Natural killer cell (primary cell): ENCODE measurements around the gene SUPT16H. TPM values are rescaled to one million over a fixed set of nuclear protein-coding genes. Genes with fewer than 3 reads are reported as not detected.
A peak's percentile ranks its signal among the peaks of the same experiment; 100 is the strongest.

Source experiments
- ATAC-seq, 3 donors: fragments of 150-1000 bp in 2 of 3; fragments of 200-7000 bp in 1 of 3; cut with Tn5 transposase; 1 replicate in 1 of 3; 2 replicates in 2 of 3; pipeline ENCODE4 v1.10.0; 2021; ENCODE audit warnings: mild to moderate bottlenecking in 2 of 3, moderate library complexity in 2 of 3
- DNase-seq, 2 donors: peaks; one replicate each; pipeline versions ENCODE4 v3.0.0 to v3.0.0-alpha.2; 2013 to 2021; ENCODE audit warnings: mixed read lengths in 1 of 2
- H3K27ac ChIP-seq: one replicate; pipeline ENCODE4 v1.5.1; 2013; ENCODE audit warnings: mild to moderate bottlenecking, low read length
- H3K27me3 ChIP-seq: one replicate; pipeline ENCODE4 v1.6.1; 2013; ENCODE audit warnings: low read length; ENCODE audit not compliant: control insufficient read depth, insufficient read depth
- H3K36me3 ChIP-seq: one replicate; pipeline ENCODE4 v1.6.1; 2013; ENCODE audit warnings: low read length; ENCODE audit not compliant: control insufficient read depth, insufficient read depth
- H3K4me1 ChIP-seq: one replicate; pipeline ENCODE4 v1.6.1; 2013; ENCODE audit warnings: low read length; ENCODE audit not compliant: control insufficient read depth, insufficient read depth
- H3K4me3 ChIP-seq: one replicate; pipeline ENCODE4 v1.5.1; 2013; ENCODE audit warnings: low read length
- H3K9me3 ChIP-seq: one replicate; pipeline ENCODE4 v1.6.1; 2013; ENCODE audit warnings: low read length; ENCODE audit not compliant: control insufficient read depth, insufficient read depth
- H3K27ac Mint-ChIP-seq, 2 donors: one replicate each; pipeline ENCODE4 v1.8.0; 2022; ENCODE audit warnings: mild to moderate bottlenecking in 2 of 2, mixed read lengths in 2 of 2, moderate library complexity in 1 of 2
- H3K27me3 Mint-ChIP-seq, 2 donors: one replicate each; pipeline ENCODE4 v1.8.0; 2022; ENCODE audit warnings: low read depth in 2 of 2, mixed read lengths in 2 of 2
- H3K36me3 Mint-ChIP-seq: one replicate; pipeline ENCODE4 v1.8.0; 2022; ENCODE audit warnings: mixed read lengths
- H3K4me1 Mint-ChIP-seq, 2 donors: one replicate each; pipeline ENCODE4 v1.8.0; 2022; ENCODE audit warnings: mixed read lengths in 2 of 2
- H3K4me3 Mint-ChIP-seq: one replicate; pipeline ENCODE4 v1.8.0; 2022; ENCODE audit warnings: mild to moderate bottlenecking, moderate library complexity, mixed read lengths
- H3K9me3 Mint-ChIP-seq, 2 donors: one replicate each; pipeline ENCODE4 v1.8.0; 2022; ENCODE audit warnings: mixed read lengths in 2 of 2
- CTCF ChIP-seq: fragments of 200-600 bp; IDR thresholded peaks from one replicate; pipeline ENCODE4 v1.8.0; 2022; ENCODE audit warnings: antibody characterized with exemption
- WGBS: methylation state at CpG from one replicate; pipeline ENCODE4 v1.1.7; 2013; ENCODE audit warnings: missing lambda C conversion rate; ENCODE audit not compliant: insufficient coverage; 5-methylcytosine and 5-hydroxymethylcytosine counted together
- intact Hi-C: fragments of 100-400 bp; cut with micrococcal nuclease; formaldehyde crosslinking; loops from one replicate; pipeline ENCODE4 v1.14.2; 2022
- total RNA-seq, 4 donors: library from RNA; stranded (reverse); fragments of 120-200 nt in 1 of 4; gene quantifications; one replicate each; pipeline versions ENCODE4 v1.2.3 to v1.2.4, GENCODE V29; 2013 to 2022

SUPT16H gene
- total RNA-seq, 3 donors from 2014 or later (not counting 1 experiment from before 2014, with no cell fraction given), result 60.3 to 72.6 (median 65.1) TPM

DNA sequence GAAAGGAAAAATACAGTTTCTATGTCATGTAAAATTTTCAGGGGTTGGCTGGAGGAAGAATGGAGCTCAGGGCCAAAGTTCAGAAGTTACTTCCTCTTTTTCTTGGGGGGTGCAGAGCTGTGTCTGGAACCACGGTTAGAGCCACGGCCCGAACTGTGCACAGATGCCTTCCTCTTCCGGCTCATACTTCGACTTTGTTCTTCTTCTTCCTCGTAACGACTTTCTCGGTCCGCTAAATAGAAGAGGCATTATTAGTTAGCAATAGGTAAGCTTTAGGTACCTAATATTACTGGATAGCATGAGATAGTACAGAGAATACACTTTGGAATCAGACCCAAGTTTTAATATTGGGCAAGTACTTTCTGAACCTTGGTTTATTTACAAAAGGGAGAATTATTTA lies 31.2 kb downstream of the SUPT16H start:
- Histone ChIP-seq H3K9me3 (no peaks in the 10 kb centered on the region), H3K4me3 (no peak overlapping the region), H3K27ac (no peak overlapping the region), H3K36me3 (peaks cover 61% of the 10 kb centered on the region), H3K27me3 (no peaks in the 10 kb centered on the region), H3K4me1 (no peaks in the 10 kb centered on the region)
- H3K36me3 Mint-ChIP-seq, result peaks cover 32% of the 10 kb centered on the region
- ATAC-seq (peak in 1 of 3 donors; percentile 62), DNase-seq (no peak)
- no peak for TF ChIP-seq CTCF
- H3K27ac Mint-ChIP-seq, result peak overlapping the region; percentile 21 to 75
- H3K9me3 Mint-ChIP-seq, result no peaks in the 10 kb centered on the region
- intact Hi-C loops, result no loop called here
- H3K27me3 Mint-ChIP-seq, result no peaks in the 10 kb centered on the region
- peaks cover 0 to 5% of the 10 kb centered on the region in 2 donors for H3K4me1 Mint-ChIP-seq
- 40% methylated on average over 9 of the region's 9 CpGs for WGBS
- H3K4me3 Mint-ChIP-seq, result no peak overlapping the region

GRCh38 chr14:21350539-21350938 lies 33.3 kb downstream of the SUPT16H start:
- no peak for TF ChIP-seq CTCF
- H3K27ac Mint-ChIP-seq, result peak overlapping the region; percentile 15 to 16
- intact Hi-C loops, result no loop called here

DNA sequence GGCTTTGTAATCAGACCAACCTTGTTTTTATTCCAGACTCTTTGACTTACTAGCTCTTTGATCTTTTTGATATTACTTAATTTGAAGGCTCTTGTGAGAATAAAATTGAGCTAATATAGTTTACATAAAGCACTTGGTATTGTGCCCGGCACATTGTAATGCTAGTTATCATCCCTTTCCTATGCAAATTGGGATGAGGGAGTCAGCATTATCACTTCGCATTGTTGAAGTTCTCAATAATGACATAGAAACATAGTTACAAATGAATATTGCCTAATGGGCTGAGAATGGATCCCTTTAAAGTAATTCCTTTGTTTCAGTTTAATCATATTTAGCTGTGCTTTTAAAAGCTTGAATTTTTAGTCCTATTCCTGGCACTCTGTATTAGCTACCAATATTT lies 36.6 kb downstream of the SUPT16H start:
- Mint-ChIP-seq H3K4me1 (peaks cover 0 to 4% of the 10 kb centered on the region in 2 donors), H3K27me3 (no peaks in the 10 kb centered on the region), H3K27ac (no peak overlapping the region), H3K9me3 (no peaks in the 10 kb centered on the region), H3K4me3 (no peak overlapping the region), H3K36me3 (peaks cover 6% of the 10 kb centered on the region)
- Histone ChIP-seq H3K9me3 (no peaks in the 10 kb centered on the region), H3K27ac (no peak overlapping the region), H3K27me3 (no peaks in the 10 kb centered on the region), H3K4me3 (no peak overlapping the region), H3K4me1 (no peaks in the 10 kb centered on the region), H3K36me3 (peaks cover 15% of the 10 kb centered on the region)
- TF ChIP-seq CTCF, result no peak
- ATAC-seq (no peak), DNase-seq (no peak)
- intact Hi-C loops, result no loop called here
- WGBS, result 100% methylated on average over 1 of the region's 2 CpGs

More at GRCh38 chr14:21350539-21350938, 33.3 kb downstream of the SUPT16H start:
- Mint-ChIP-seq H3K36me3 (peaks cover 25% of the 10 kb centered on the region), H3K4me1 (peaks cover 0 to 1% of the 10 kb centered on the region in 2 donors), H3K4me3 (no peak overlapping the region), H3K27me3 (no peaks in the 10 kb centered on the region), H3K9me3 (no peaks in the 10 kb centered on the region)
- no peak for DNase-seq
- no peak for ATAC-seq
- Histone ChIP-seq H3K27ac (no peak overlapping the region), H3K27me3 (no peaks in the 10 kb centered on the region), H3K4me3 (no peak overlapping the region), H3K36me3 (peaks cover 40% of the 10 kb centered on the region), H3K9me3 (no peaks in the 10 kb centered on the region), H3K4me1 (no peaks in the 10 kb centered on the region)
- 100% methylated on average over 1 of the region's 3 CpGs for WGBS

DNA sequence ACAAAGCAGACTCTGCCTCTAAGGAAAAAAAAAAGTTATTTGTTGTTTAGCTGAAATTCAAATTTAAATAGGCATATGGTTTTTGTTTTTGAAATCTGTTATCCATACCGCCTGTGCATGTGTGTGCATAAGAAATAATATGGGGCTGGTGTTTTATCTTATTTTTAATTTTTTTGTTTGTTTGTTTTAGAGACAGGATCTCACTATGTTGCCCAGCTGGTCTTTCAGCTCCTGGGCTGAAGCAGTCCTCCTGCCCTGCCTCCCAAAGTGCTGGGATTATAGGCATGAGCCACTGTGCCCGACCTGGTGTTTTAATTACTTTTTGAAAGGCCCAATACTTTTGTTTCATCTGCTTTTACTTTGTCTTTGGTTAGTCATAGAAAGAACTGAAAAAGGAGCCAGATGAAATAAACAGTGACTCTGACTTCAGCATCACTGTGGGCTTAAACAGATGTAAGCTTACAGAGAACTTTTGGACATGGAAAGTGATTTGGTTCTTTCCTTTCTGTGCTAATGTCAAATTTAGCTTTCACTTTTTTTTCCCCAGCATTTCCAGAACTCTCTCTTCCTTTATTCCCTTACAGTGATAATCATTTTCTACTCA lies 37.2 kb downstream of the SUPT16H start:
- WGBS, result 95% methylated on average over 2 of the region's 2 CpGs
- H3K4me1 Mint-ChIP-seq, result peaks cover 0 to 4% of the 10 kb centered on the region in 2 donors
- intact Hi-C loops, result no loop called here

More for the DNA sequence above, 37.2 kb downstream of the SUPT16H start:
- no peak for ATAC-seq
- H3K4me3 ChIP-seq, result no peak overlapping the region
- no peak overlapping the region for H3K27ac ChIP-seq
- no peaks in the 10 kb centered on the region for H3K27me3 ChIP-seq
- DNase-seq, result no peak
- H3K9me3 ChIP-seq, result no peaks in the 10 kb centered on the region
- Mint-ChIP-seq H3K36me3 (peaks cover under 1% of the 10 kb centered on the region), H3K4me3 (no peak overlapping the region), H3K27ac (no peak overlapping the region), H3K27me3 (no peaks in the 10 kb centered on the region), H3K9me3 (no peaks in the 10 kb centered on the region)
- TF ChIP-seq CTCF, result no peak
- peaks cover 10% of the 10 kb centered on the region for H3K36me3 ChIP-seq
- H3K4me1 ChIP-seq, result no peaks in the 10 kb centered on the region
